Panc1 (cell line): ENCODE measurements around the gene C15orf40.

Experiments
- CTCF ChIP-seq: fragments of 450-650 bp; IDR thresholded peaks from 2 replicates; pipeline ENCODE4 v1.5.1; 2017; ENCODE audit warnings: mild to moderate bottlenecking
- POLR2AphosphoS5 ChIP-seq: IDR thresholded peaks from 2 replicates; pipeline ENCODE4 v1.6.1; 2012; ENCODE audit warnings: mild to moderate bottlenecking, low read depth, low read length, moderate library complexity
- TCF7L2 ChIP-seq: IDR thresholded peaks from 2 replicates; pipeline ENCODE4 v1.6.1; 2011; ENCODE audit warnings: mild to moderate bottlenecking, low read depth, low read length, inconsistent platforms

- no peak for TF ChIP-seq CTCF
- no peak for TF ChIP-seq TCF7L2
- TF ChIP-seq POLR2AphosphoS5: no peak
Observed at GRCh38 chr15:82963471-82964341, 47.7 kb downstream of the C15orf40 start.
